ENCODE measurements around the gene SLC41A3.

DNA sequence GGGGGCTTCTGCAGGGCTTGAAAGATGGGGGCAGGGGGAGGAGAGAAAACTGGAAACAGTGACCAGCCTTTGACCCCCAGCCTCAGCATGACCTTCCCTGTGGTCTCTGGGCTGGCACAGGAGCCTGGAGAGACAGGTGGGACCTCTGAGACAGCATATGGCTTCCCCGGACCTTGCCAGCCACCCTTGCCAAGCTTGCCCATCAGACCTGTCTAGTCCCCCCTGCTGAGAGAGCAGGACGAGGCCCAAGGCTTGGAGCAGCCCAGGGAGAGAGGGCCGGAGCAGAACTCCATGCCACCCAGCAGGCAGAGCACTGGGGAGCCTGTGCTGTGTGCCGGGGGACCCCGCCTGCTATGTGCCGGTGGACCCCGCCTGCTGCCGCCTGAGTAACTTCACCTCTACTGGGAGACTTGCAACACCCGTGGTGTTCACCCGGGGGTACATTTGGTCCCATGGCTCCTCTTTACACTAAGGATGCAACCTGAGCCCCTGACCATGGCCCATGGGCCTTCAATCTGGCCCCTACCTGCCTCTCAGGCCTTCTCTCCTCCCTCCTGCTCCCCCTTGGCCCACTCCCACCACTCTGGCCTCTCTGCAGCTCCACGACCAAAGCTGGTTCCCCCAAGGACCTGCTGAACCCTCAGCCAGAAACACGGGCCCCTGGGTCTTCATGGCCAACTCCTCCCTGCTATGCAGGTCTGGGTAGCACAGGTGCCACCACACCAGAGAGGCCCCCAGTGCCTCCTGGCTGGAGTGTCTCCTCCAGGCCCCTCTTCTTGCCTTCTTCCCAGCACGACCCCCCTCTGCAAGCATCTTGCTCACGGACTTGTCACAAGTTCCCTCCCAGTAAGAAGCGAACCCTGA is 21.1 kb upstream of the SLC41A3 start:
- TF ChIP-seq POLR2A (IDR thresholded peaks at IDR 0.05): no peak
- TF ChIP-seq EP300 (IDR thresholded peaks at IDR 0.05): no peak
- TF ChIP-seq, protein P1, sequence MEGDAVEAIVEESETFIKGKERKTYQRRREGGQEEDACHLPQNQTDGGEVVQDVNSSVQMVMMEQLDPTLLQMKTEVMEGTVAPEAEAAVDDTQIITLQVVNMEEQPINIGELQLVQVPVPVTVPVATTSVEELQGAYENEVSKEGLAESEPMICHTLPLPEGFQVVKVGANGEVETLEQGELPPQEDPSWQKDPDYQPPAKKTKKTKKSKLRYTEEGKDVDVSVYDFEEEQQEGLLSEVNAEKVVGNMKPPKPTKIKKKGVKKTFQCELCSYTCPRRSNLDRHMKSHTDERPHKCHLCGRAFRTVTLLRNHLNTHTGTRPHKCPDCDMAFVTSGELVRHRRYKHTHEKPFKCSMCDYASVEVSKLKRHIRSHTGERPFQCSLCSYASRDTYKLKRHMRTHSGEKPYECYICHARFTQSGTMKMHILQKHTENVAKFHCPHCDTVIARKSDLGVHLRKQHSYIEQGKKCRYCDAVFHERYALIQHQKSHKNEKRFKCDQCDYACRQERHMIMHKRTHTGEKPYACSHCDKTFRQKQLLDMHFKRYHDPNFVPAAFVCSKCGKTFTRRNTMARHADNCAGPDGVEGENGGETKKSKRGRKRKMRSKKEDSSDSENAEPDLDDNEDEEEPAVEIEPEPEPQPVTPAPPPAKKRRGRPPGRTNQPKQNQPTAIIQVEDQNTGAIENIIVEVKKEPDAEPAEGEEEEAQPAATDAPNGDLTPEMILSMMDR (IDR thresholded peaks at IDR 0.05): no peak

All from suprapubic skin (tissue), 3 donors.